Body of pancreas (tissue), 4 donors: Measurements from ENCODE around the gene CD34.

Source experiments
- POLR2A ChIP-seq, 3 donors: fragments of 450-650 bp; IDR thresholded peaks; one replicate each; pipeline ENCODE4 v1.6.1; 2016; ENCODE audit warnings: antibody characterized with exemption in 3 of 3, mild to moderate bottlenecking in 2 of 3
- TF ChIP-seq, protein P1 (sequence below), 7 experiments: fragments of 450-650 bp in 4 of 7; fragments of 200-600 bp in 3 of 7; sonication (generic) in 3 of 7; IDR thresholded peaks; one replicate each; pipeline ENCODE4 v1.5.1; 2016 to 2019; ENCODE audit warnings: antibody characterized with exemption in 7 of 7

GRCh38 chr1:207833381-207833780 lies 77.5 kb downstream of the CD34 start:
- TF ChIP-seq, protein P1, sequence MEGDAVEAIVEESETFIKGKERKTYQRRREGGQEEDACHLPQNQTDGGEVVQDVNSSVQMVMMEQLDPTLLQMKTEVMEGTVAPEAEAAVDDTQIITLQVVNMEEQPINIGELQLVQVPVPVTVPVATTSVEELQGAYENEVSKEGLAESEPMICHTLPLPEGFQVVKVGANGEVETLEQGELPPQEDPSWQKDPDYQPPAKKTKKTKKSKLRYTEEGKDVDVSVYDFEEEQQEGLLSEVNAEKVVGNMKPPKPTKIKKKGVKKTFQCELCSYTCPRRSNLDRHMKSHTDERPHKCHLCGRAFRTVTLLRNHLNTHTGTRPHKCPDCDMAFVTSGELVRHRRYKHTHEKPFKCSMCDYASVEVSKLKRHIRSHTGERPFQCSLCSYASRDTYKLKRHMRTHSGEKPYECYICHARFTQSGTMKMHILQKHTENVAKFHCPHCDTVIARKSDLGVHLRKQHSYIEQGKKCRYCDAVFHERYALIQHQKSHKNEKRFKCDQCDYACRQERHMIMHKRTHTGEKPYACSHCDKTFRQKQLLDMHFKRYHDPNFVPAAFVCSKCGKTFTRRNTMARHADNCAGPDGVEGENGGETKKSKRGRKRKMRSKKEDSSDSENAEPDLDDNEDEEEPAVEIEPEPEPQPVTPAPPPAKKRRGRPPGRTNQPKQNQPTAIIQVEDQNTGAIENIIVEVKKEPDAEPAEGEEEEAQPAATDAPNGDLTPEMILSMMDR (IDR thresholded peaks at IDR 0.05) = no peak
- no peak for TF ChIP-seq POLR2A (IDR thresholded peaks at IDR 0.05)
